Fibroblast of skin of left biceps (primary cell): ENCODE measurements around the gene C5orf52.
A peak's percentile ranks its signal among the peaks of the same experiment; 100 is the strongest.
"Not testable (repeated sequence)": the region's sequence is repeated elsewhere in the genome, so short reads cannot be mapped to it uniquely, and the experiment has no call there.

ENCODE experiments used
- DNase-seq, 2 experiments: peaks; one replicate each; pipeline ENCODE4 v3.0.0-alpha.2; 2013; ENCODE audit warnings: low read depth in 2 of 2

The C5orf52 gene

GRCh38 chr5:157677931-157678330 lies 6.6 kb downstream of the C5orf52 start:
- no peak for DNase-seq

- no peak for DNase-seq
These were observed 8.5 kb downstream of the C5orf52 start for GRCh38 chr5:157679801-157680200.

- no peak for DNase-seq
These were observed 8.9 kb downstream of the C5orf52 start for GRCh38 chr5:157680239-157680638.

GRCh38 chr5:157681048-157681447 lies 9.7 kb downstream of the C5orf52 start:
- DNase-seq, result no peak

GRCh38 chr5:157682257-157682656 lies 10.9 kb downstream of the C5orf52 start:
- no peak for DNase-seq

GRCh38 chr5:157686276-157687197 lies 15.2 kb downstream of the C5orf52 start:
- not testable (repeated sequence) for DNase-seq

- no peak for DNase-seq
These were observed 15.8 kb downstream of the C5orf52 start for GRCh38 chr5:157687198-157687554.

GRCh38 chr5:157689942-157690689 lies 18.8 kb downstream of the C5orf52 start:
- DNase-seq, result no peak

- DNase-seq, result no peak
These were observed 19.5 kb downstream of the C5orf52 start for GRCh38 chr5:157690690-157691433.

GRCh38 chr5:157693816-157694215 lies 22.5 kb downstream of the C5orf52 start:
- not testable (repeated sequence) for DNase-seq

- DNase-seq, result not testable (repeated sequence)
These were observed 24.8 kb downstream of the C5orf52 start for GRCh38 chr5:157696154-157696553.

GRCh38 chr5:157698674-157699073 lies 27.3 kb downstream of the C5orf52 start:
- not testable (repeated sequence) for DNase-seq

GRCh38 chr5:157703736-157704135 lies 32.4 kb downstream of the C5orf52 start:
- no peak for DNase-seq

- no peak for DNase-seq
These were observed 37.5 kb downstream of the C5orf52 start for GRCh38 chr5:157708866-157709265.

GRCh38 chr5:157709346-157709745 lies 38.0 kb downstream of the C5orf52 start:
- no peak for DNase-seq

GRCh38 chr5:157710431-157710830 lies 39.1 kb downstream of the C5orf52 start:
- DNase-seq, result no peak

- peak; percentile 61 to 64 for DNase-seq
These were observed 39.5 kb downstream of the C5orf52 start for GRCh38 chr5:157710882-157711281.

- DNase-seq, result no peak
These were observed 42.7 kb downstream of the C5orf52 start for GRCh38 chr5:157713830-157714595.

GRCh38 chr5:157714596-157714864 lies 43.2 kb downstream of the C5orf52 start:
- no peak for DNase-seq

GRCh38 chr5:157718519-157718918 lies 47.2 kb downstream of the C5orf52 start:
- peak; percentile 45 to 54 for DNase-seq

- DNase-seq, result no peak
These were observed 47.9 kb downstream of the C5orf52 start for GRCh38 chr5:157719245-157719644.

GRCh38 chr5:157721159-157721558 lies 49.8 kb downstream of the C5orf52 start:
- no peak for DNase-seq
